ENCODE measurements around the gene EMILIN3.

Gene EMILIN3

GRCh38 chr20:41352666-41353065 lies 14.0 kb downstream of the EMILIN3 start:
- H3K27ac ChIP-seq (ENCODE audit: low read depth, low read length) = no peak overlapping the region; the same call in 1 of the 2 replicates
- H3K9me3 ChIP-seq (ENCODE audit: insufficient read depth, low read depth, low read length) = no peaks in the 10 kb centered on the region
- H3K4me1 ChIP-seq (ENCODE audit: insufficient read depth, low read length) = no peaks in the 10 kb centered on the region
- H3K27me3 ChIP-seq (ENCODE audit: insufficient read depth, low read length) = no peaks in the 10 kb centered on the region
- no peaks in the 10 kb centered on the region for H3K36me3 ChIP-seq (ENCODE audit: insufficient read depth, low read length)
- no peak overlapping the region for H3K4me3 ChIP-seq (ENCODE audit: low read length)
- WGBS = 86% methylated on average over 5 of the region's 5 CpGs
- no peak overlapping the region for H3K9ac ChIP-seq (ENCODE audit: low read depth, low read length)

- Histone ChIP-seq H3K4me1 (ENCODE audit: insufficient read depth, low read length) (no peaks in the 10 kb centered on the region), H3K27me3 (ENCODE audit: insufficient read depth, low read length) (no peaks in the 10 kb centered on the region), H3K36me3 (ENCODE audit: insufficient read depth, low read length) (no peaks in the 10 kb centered on the region), H3K27ac (ENCODE audit: low read depth, low read length) (no peak overlapping the region), H3K9me3 (ENCODE audit: insufficient read depth, low read depth, low read length) (no peaks in the 10 kb centered on the region), H3K9ac (ENCODE audit: low read depth, low read length) (no peak overlapping the region), H3K4me3 (ENCODE audit: low read length) (no peak overlapping the region)
- 80% methylated on average over 4 of the region's 4 CpGs for WGBS
Measured at GRCh38 chr20:41352106-41352505, 14.5 kb downstream of the EMILIN3 start.

- no peaks in the 10 kb centered on the region for H3K36me3 ChIP-seq (ENCODE audit: insufficient read depth, low read length)
- H3K9ac ChIP-seq (ENCODE audit: low read depth, low read length) = no peak overlapping the region
- H3K9me3 ChIP-seq (ENCODE audit: insufficient read depth, low read depth, low read length) = no peaks in the 10 kb centered on the region
Measured at GRCh38 chr20:41350408-41350962, 16.1 kb downstream of the EMILIN3 start.

GRCh38 chr20:41349943-41350342 lies 16.7 kb downstream of the EMILIN3 start:
- H3K27me3 ChIP-seq (ENCODE audit: insufficient read depth, low read length) = no peaks in the 10 kb centered on the region
- H3K9me3 ChIP-seq (ENCODE audit: insufficient read depth, low read depth, low read length) = no peaks in the 10 kb centered on the region
- WGBS = 92% methylated on average over 7 of the region's 7 CpGs
- no peaks in the 10 kb centered on the region for H3K4me1 ChIP-seq (ENCODE audit: insufficient read depth, low read length)
- no peaks in the 10 kb centered on the region for H3K36me3 ChIP-seq (ENCODE audit: insufficient read depth, low read length)
- no peak overlapping the region for H3K4me3 ChIP-seq (ENCODE audit: low read length)
- H3K27ac ChIP-seq (ENCODE audit: low read depth, low read length) = no peak overlapping the region
- no peak overlapping the region for H3K9ac ChIP-seq (ENCODE audit: low read depth, low read length)

More at GRCh38 chr20:41350408-41350962, 16.1 kb downstream of the EMILIN3 start:
- H3K4me1 ChIP-seq (ENCODE audit: insufficient read depth, low read length) = no peaks in the 10 kb centered on the region
- H3K27ac ChIP-seq (ENCODE audit: low read depth, low read length) = no peak overlapping the region
- WGBS = 92% methylated on average over 7 of the region's 7 CpGs
- no peak overlapping the region for H3K4me3 ChIP-seq (ENCODE audit: low read length)
- no peaks in the 10 kb centered on the region for H3K27me3 ChIP-seq (ENCODE audit: insufficient read depth, low read length)

- H3K9me3 ChIP-seq (ENCODE audit: insufficient read depth, low read depth, low read length) = no peaks in the 10 kb centered on the region
- no peak overlapping the region for H3K27ac ChIP-seq (ENCODE audit: low read depth, low read length)
- no peaks in the 10 kb centered on the region for H3K4me1 ChIP-seq (ENCODE audit: insufficient read depth, low read length)
- no peaks in the 10 kb centered on the region for H3K36me3 ChIP-seq (ENCODE audit: insufficient read depth, low read length)
- WGBS = no CpG with 5 or more reads among the region's 2 CpGs
- H3K9ac ChIP-seq (ENCODE audit: low read depth, low read length) = no peak overlapping the region
- H3K4me3 ChIP-seq (ENCODE audit: low read length) = no peak overlapping the region
- no peaks in the 10 kb centered on the region for H3K27me3 ChIP-seq (ENCODE audit: insufficient read depth, low read length)
Measured at GRCh38 chr20:41349266-41349665, 17.4 kb downstream of the EMILIN3 start.

GRCh38 chr20:41348430-41349172 lies 18.0 kb downstream of the EMILIN3 start:
- Histone ChIP-seq H3K27me3 (ENCODE audit: insufficient read depth, low read length) (no peaks in the 10 kb centered on the region), H3K9me3 (ENCODE audit: insufficient read depth, low read depth, low read length) (no peaks in the 10 kb centered on the region), H3K27ac (ENCODE audit: low read depth, low read length) (no peak overlapping the region), H3K9ac (ENCODE audit: low read depth, low read length) (no peak overlapping the region), H3K4me1 (ENCODE audit: insufficient read depth, low read length) (no peaks in the 10 kb centered on the region), H3K4me3 (ENCODE audit: low read length) (no peak overlapping the region), H3K36me3 (ENCODE audit: insufficient read depth, low read length) (no peaks in the 10 kb centered on the region)
- 95% methylated on average over 13 of the region's 13 CpGs for WGBS

GRCh38 chr20:41347523-41348429 lies 18.8 kb downstream of the EMILIN3 start:
- no peak overlapping the region for H3K9ac ChIP-seq (ENCODE audit: low read depth, low read length)
- no peak overlapping the region for H3K4me3 ChIP-seq (ENCODE audit: low read length)
- 84% methylated on average over 13 of the region's 13 CpGs for WGBS
- H3K27me3 ChIP-seq (ENCODE audit: insufficient read depth, low read length) = no peaks in the 10 kb centered on the region
- H3K9me3 ChIP-seq (ENCODE audit: insufficient read depth, low read depth, low read length) = no peaks in the 10 kb centered on the region
- no peak overlapping the region for H3K27ac ChIP-seq (ENCODE audit: low read depth, low read length)
- H3K36me3 ChIP-seq (ENCODE audit: insufficient read depth, low read length) = no peaks in the 10 kb centered on the region
- H3K4me1 ChIP-seq (ENCODE audit: insufficient read depth, low read length) = no peaks in the 10 kb centered on the region

- WGBS = 92% methylated on average over 17 of the region's 17 CpGs
- no peaks in the 10 kb centered on the region for H3K9me3 ChIP-seq (ENCODE audit: insufficient read depth, low read depth, low read length)
- H3K27ac ChIP-seq (ENCODE audit: low read depth, low read length) = no peak overlapping the region
- no peaks in the 10 kb centered on the region; the same call in 1 of the 2 replicates for H3K4me1 ChIP-seq (ENCODE audit: insufficient read depth, low read length)
- H3K4me3 ChIP-seq (ENCODE audit: low read length) = no peak overlapping the region
- no peaks in the 10 kb centered on the region for H3K36me3 ChIP-seq (ENCODE audit: insufficient read depth, low read length)
- H3K9ac ChIP-seq (ENCODE audit: low read depth, low read length) = no peak overlapping the region
- H3K27me3 ChIP-seq (ENCODE audit: insufficient read depth, low read length) = no peaks in the 10 kb centered on the region
Measured at GRCh38 chr20:41345729-41346067, 20.9 kb downstream of the EMILIN3 start.

- WGBS = 91% methylated on average over 11 of the region's 11 CpGs
- no peaks in the 10 kb centered on the region for H3K9me3 ChIP-seq (ENCODE audit: insufficient read depth, low read depth, low read length)
- H3K4me3 ChIP-seq (ENCODE audit: low read length) = no peak overlapping the region
- H3K27me3 ChIP-seq (ENCODE audit: insufficient read depth, low read length) = no peaks in the 10 kb centered on the region
- H3K27ac ChIP-seq (ENCODE audit: low read depth, low read length) = no peak overlapping the region
- no peaks in the 10 kb centered on the region; the same call in 1 of the 2 replicates for H3K4me1 ChIP-seq (ENCODE audit: insufficient read depth, low read length)
- H3K36me3 ChIP-seq (ENCODE audit: insufficient read depth, low read length) = no peaks in the 10 kb centered on the region
- no peak overlapping the region for H3K9ac ChIP-seq (ENCODE audit: low read depth, low read length)
Measured at GRCh38 chr20:41344938-41345728, 21.5 kb downstream of the EMILIN3 start.

GRCh38 chr20:41344477-41344876 lies 22.1 kb downstream of the EMILIN3 start:
- Histone ChIP-seq H3K4me1 (ENCODE audit: insufficient read depth, low read length) (peaks cover 3% of the 10 kb centered on the region), H3K9me3 (ENCODE audit: insufficient read depth, low read depth, low read length) (no peaks in the 10 kb centered on the region), H3K27me3 (ENCODE audit: insufficient read depth, low read length) (peaks cover 3% of the 10 kb centered on the region), H3K27ac (ENCODE audit: low read depth, low read length) (no peak overlapping the region), H3K4me3 (ENCODE audit: low read length) (no peak overlapping the region), H3K9ac (ENCODE audit: low read depth, low read length) (no peak overlapping the region), H3K36me3 (ENCODE audit: insufficient read depth, low read length) (no peaks in the 10 kb centered on the region)
- WGBS = 86% methylated on average over 4 of the region's 4 CpGs

Data from HUES64 (cell line).